Subcutaneous abdominal adipose tissue (tissue), 5 donors: ENCODE measurements around the gene WDR36.
"Not testable (repeated sequence)": the region's sequence is repeated elsewhere in the genome, so short reads cannot be mapped to it uniquely, and the experiment has no call there.

Source experiments
- H3K27ac ChIP-seq: one replicate; pipeline ENCODE4 v1.7.0; 2013; ENCODE audit warnings: low read depth, mild to moderate bottlenecking, inconsistent platforms, low read length, moderate library complexity
- H3K27me3 ChIP-seq, 5 donors: one replicate each; pipeline ENCODE4 v1.7.0; 2013; ENCODE audit warnings: low read length in 5 of 5, inconsistent platforms in 1 of 5; ENCODE audit not compliant: control insufficient read depth in 5 of 5, insufficient read depth in 4 of 5
- H3K36me3 ChIP-seq, 5 donors: one replicate each; pipeline ENCODE4 v1.7.0; 2013; ENCODE audit warnings: low read length in 5 of 5; ENCODE audit not compliant: control insufficient read depth in 5 of 5, insufficient read depth in 5 of 5
- H3K4me1 ChIP-seq, 5 donors: one replicate each; pipeline ENCODE4 v1.7.0; 2013; ENCODE audit warnings: low read length in 5 of 5, mild to moderate bottlenecking in 3 of 5, moderate library complexity in 1 of 5; ENCODE audit not compliant: control insufficient read depth in 5 of 5, insufficient read depth in 5 of 5
- H3K4me3 ChIP-seq, 5 donors: one replicate each; pipeline ENCODE4 v1.7.0; 2013; ENCODE audit warnings: low read length in 5 of 5, low read depth in 1 of 5
- H3K9ac ChIP-seq, 5 donors: one replicate each; pipeline ENCODE4 v1.7.0; 2013; ENCODE audit warnings: low read length in 5 of 5, mild to moderate bottlenecking in 4 of 5, moderate library complexity in 3 of 5
- H3K9me3 ChIP-seq, 5 donors: one replicate each; pipeline ENCODE4 v1.7.0; 2013; ENCODE audit warnings: low read length in 5 of 5; ENCODE audit not compliant: control insufficient read depth in 5 of 5
- donor health status: healthy.
- donor health status: healthy.
- donor health status: healthy.
- donor health status: healthy.
- donor health status: healthy.

Gene WDR36

GRCh38 chr5:111132731-111133435, 40.7 kb downstream of the WDR36 start:
- H3K4me1 ChIP-seq, result peaks cover 0 to 13% (median 4%) of the 10 kb centered on the region in 5 donors
- H3K27me3 ChIP-seq, result no peaks in the 10 kb centered on the region
- H3K36me3 ChIP-seq, result peaks cover 0 to 12% (median 2%) of the 10 kb centered on the region in 5 donors

DNA sequence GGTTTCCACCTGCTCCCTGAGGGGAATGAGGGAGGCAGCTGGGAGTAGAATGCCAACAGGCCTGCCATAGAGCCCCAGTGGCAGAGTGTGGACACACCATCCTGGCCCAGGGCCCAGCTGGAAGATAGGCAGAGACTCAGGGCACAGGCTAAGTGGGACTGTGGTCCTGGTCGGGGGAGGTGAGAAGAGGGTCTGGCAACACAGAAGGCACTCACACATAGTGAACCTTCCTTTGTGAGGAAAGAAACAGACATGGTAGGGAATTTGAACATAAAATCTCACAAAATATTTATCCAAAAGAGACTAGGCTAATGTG, 41.2 kb downstream of the WDR36 start:
- Histone ChIP-seq H3K9ac (no peak overlapping the region), H3K36me3 (peaks cover 0 to 7% (median 0%) of the 10 kb centered on the region in 5 donors), H3K9me3 (no peaks in the 10 kb centered on the region), H3K4me1 (peaks cover 0 to 13% (median 4%) of the 10 kb centered on the region in 5 donors), H3K4me3 (no peak overlapping the region), H3K27me3 (no peaks in the 10 kb centered on the region), H3K27ac (no peak overlapping the region)

More at GRCh38 chr5:111132731-111133435, 40.7 kb downstream of the WDR36 start:
- no peak overlapping the region for H3K4me3 ChIP-seq
- no peaks in the 10 kb centered on the region for H3K9me3 ChIP-seq
- no peak overlapping the region for H3K9ac ChIP-seq
- no peak overlapping the region for H3K27ac ChIP-seq

DNA sequence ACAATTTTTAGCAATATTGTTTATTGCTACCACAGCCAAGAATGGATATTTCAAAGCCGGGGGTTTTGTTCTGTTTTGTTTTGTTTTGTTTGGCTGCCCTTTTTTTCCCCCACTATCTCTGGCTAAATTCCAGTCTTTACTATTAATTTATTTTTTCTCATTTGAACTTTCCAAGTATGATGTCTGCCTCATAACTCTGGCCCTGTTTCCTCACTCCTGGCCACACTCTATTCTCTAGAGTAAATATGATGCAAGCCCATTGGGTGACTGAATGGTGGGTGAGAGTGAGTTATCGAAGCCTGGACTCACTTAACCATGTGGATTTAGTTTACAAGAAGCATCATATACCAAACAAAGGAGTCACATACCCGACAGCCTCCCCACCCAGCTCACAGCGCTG, 41.9 kb downstream of the WDR36 start:
- no peak overlapping the region for H3K27ac ChIP-seq
- H3K36me3 ChIP-seq, result peaks cover 0 to 3% (median 0%) of the 10 kb centered on the region in 5 donors
- H3K27me3 ChIP-seq, result no peaks in the 10 kb centered on the region
- H3K4me1 ChIP-seq, result peaks cover 0 to 13% (median 4%) of the 10 kb centered on the region in 5 donors
- no peak overlapping the region for H3K4me3 ChIP-seq
- no peak overlapping the region for H3K9ac ChIP-seq
- H3K9me3 ChIP-seq, result no peaks in the 10 kb centered on the region

- peaks cover 0 to 3% (median 0%) of the 10 kb centered on the region in 5 donors for H3K36me3 ChIP-seq
- H3K27me3 ChIP-seq, result no peaks in the 10 kb centered on the region
- H3K27ac ChIP-seq, result no peak overlapping the region
- peaks cover 0 to 13% (median 4%) of the 10 kb centered on the region in 5 donors for H3K4me1 ChIP-seq
- no peaks in the 10 kb centered on the region for H3K9me3 ChIP-seq
- H3K4me3 ChIP-seq, result no peak overlapping the region
- no peak overlapping the region for H3K9ac ChIP-seq
These were observed 42.7 kb downstream of the WDR36 start for GRCh38 chr5:111134864-111135263.

GRCh38 chr5:111135363-111135762, 43.2 kb downstream of the WDR36 start:
- no peak overlapping the region for H3K4me3 ChIP-seq
- H3K27me3 ChIP-seq, result no peaks in the 10 kb centered on the region
- no peak overlapping the region for H3K9ac ChIP-seq
- no peaks in the 10 kb centered on the region for H3K9me3 ChIP-seq
- no peak overlapping the region for H3K27ac ChIP-seq
- peaks cover 0 to 13% (median 4%) of the 10 kb centered on the region in 5 donors for H3K4me1 ChIP-seq
- no peaks in the 10 kb centered on the region for H3K36me3 ChIP-seq

DNA sequence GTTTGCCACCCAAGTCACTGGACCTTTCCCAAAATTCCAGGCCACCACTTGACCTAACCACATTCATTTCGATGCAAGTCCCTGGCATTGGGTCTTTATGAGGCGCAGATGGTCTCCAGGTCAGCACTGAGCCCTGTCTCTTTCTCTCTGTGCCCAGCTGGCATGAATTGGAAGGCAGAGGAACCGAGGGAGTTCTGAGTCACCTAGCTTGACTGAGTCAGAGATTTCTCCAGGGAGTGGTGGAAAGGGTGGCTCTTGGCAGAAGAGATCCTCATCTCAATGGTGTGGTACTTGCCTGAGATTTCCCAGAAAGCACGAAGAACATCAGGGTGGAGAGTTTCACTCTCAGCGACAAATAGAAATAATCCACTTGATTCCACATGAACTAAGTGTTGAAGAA, 43.8 kb downstream of the WDR36 start:
- H3K27me3 ChIP-seq, result no peaks in the 10 kb centered on the region
- H3K9me3 ChIP-seq, result no peaks in the 10 kb centered on the region
- H3K9ac ChIP-seq, result no peak overlapping the region
- H3K27ac ChIP-seq, result no peak overlapping the region
- peaks cover 0 to 13% (median 4%) of the 10 kb centered on the region in 5 donors for H3K4me1 ChIP-seq
- H3K4me3 ChIP-seq, result no peak overlapping the region
- H3K36me3 ChIP-seq, result no peaks in the 10 kb centered on the region

DNA sequence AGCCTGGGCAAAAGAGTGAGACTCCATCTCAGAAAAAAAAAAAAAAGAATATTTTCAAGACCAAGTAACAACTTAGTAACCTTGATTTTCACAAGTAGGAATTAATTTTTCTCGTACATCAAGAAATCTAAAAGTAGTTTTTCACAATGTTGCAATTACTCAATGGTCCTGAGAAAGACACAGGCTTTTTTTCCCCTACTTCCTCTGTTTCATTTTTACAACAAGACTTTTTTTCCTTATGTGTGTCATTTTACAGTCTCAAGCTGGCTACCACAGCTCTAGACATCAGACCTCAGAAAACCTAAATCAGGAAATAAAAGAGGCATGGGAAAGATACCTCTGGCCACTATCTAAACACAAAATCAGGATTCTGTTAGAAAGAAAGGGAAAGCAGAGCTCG, 45.9 kb downstream of the WDR36 start:
- no peak overlapping the region for H3K27ac ChIP-seq

DNA sequence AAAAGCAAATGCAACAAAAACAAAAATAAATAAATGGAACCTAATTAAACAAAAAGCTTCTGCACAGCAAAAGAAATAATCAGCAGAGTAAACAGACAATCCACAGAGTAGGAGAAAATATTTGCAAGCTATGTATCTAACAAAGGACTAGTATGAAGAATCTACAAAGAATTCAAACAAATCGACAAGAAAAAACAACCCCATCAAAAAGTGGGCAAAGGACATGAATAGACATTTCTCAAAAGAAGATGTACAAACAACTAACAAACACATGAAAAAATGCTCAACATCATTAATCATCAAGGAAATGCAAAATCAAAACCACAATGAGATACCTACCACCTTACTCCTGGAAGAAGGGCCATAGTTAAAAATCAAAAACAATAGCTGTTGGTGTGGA, 49.3 kb downstream of the WDR36 start:
- H3K36me3 ChIP-seq, H3K4me1 ChIP-seq, H3K4me3 ChIP-seq, H3K27me3 ChIP-seq, H3K9me3 ChIP-seq, H3K27ac ChIP-seq, H3K9ac ChIP-seq: not testable (repeated sequence)

More for the DNA sequence above, 45.9 kb downstream of the WDR36 start:
- Histone ChIP-seq H3K9ac (no peak overlapping the region), H3K27me3 (no peaks in the 10 kb centered on the region), H3K9me3 (no peaks in the 10 kb centered on the region), H3K36me3 (no peaks in the 10 kb centered on the region), H3K4me1 (peaks cover 0 to 8% (median 4%) of the 10 kb centered on the region in 5 donors), H3K4me3 (no peak overlapping the region)

- Histone ChIP-seq H3K27me3 (no peaks in the 10 kb centered on the region), H3K4me3 (no peak overlapping the region), H3K4me1 (peaks cover 0 to 3% (median 0%) of the 10 kb centered on the region in 5 donors), H3K27ac (no peak overlapping the region), H3K9me3 (no peaks in the 10 kb centered on the region), H3K36me3 (no peaks in the 10 kb centered on the region), H3K9ac (no peak overlapping the region)
These were observed 50.8 kb downstream of the WDR36 start for GRCh38 chr5:111142932-111143331.

DNA sequence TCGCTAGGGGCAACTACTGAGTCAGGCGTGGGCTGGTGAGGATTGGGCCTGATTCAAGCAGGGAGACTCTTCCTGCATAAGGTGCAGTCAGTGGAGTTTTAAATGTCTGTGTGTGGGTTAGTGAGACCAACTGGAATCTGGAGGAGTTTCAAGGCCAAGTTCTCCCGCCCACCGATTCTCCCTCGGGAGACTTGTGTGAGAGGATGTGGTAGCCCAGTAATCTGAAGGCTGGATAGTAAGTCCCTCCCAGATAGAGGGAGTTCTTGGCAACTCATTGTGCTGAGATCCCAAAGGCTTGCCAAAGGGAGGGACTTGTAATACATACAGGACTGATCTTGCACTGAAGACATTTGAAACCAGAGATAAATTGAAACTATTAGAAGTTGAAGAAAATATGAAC, 51.8 kb downstream of the WDR36 start:
- Histone ChIP-seq H3K9me3 (no peaks in the 10 kb centered on the region), H3K4me1 (peaks cover 0 to 3% (median 0%) of the 10 kb centered on the region in 5 donors), H3K9ac (no peak overlapping the region), H3K27me3 (no peaks in the 10 kb centered on the region), H3K36me3 (no peaks in the 10 kb centered on the region), H3K4me3 (no peak overlapping the region), H3K27ac (no peak overlapping the region)
